SK-N-MC (cell line): ENCODE measurements around the gene TSSK3.

Source experiments
- DNase-seq: peaks from one replicate; pipeline ENCODE4 v3.0.0-alpha.2; 2011; ENCODE audit warnings: low read depth, low spot score
- H3K27ac ChIP-seq: fragments of 200-600 bp; sonication (generic); 2 replicates; pipeline ENCODE4 v1.5.1; 2016; ENCODE audit warnings: mixed run types
- H3K36me3 ChIP-seq: fragments of 200-600 bp; sonication (generic); 2 replicates; pipeline ENCODE4 v1.6.1; 2017; ENCODE audit warnings: antibody characterized with exemption, low read length, mixed read lengths; ENCODE audit not compliant: insufficient read depth
- H3K4me3 ChIP-seq: fragments of 200-600 bp; sonication (generic); 2 replicates; pipeline ENCODE4 v1.5.1; 2016
- H3K9ac ChIP-seq: fragments of 200-600 bp; sonication (generic); 2 replicates; pipeline ENCODE4 v1.8.0; 2017; ENCODE audit warnings: mixed run types, mixed read lengths; ENCODE audit not compliant: insufficient read length
- H3K9me3 ChIP-seq: fragments of 200-600 bp; sonication (generic); 2 replicates; pipeline ENCODE4 v1.6.1; 2017; ENCODE audit warnings: low read depth, mild to moderate bottlenecking, antibody characterized with exemption, low read length, moderate library complexity, mixed read lengths
- EZH2 ChIP-seq: fragments of 200-600 bp; sonication (generic); IDR thresholded peaks from one replicate; pipeline ENCODE4 v1.6.1; 2017; ENCODE audit warnings: antibody characterized with exemption
- FOXP2 ChIP-seq: optimal IDR thresholded peaks from 2 replicates; pipeline ENCODE3; 2011; ENCODE audit warnings: mild to moderate bottlenecking, moderate library complexity; ENCODE audit not compliant: insufficient read depth; ENCODE audit errors: extremely low read length, control extremely low read depth
- POLR2AphosphoS5 ChIP-seq: IDR thresholded peaks from 2 replicates; pipeline ENCODE4 v1.6.1; 2012; ENCODE audit warnings: mild to moderate bottlenecking, low read depth, low read length, borderline replicate concordance

TSSK3 gene

DNA sequence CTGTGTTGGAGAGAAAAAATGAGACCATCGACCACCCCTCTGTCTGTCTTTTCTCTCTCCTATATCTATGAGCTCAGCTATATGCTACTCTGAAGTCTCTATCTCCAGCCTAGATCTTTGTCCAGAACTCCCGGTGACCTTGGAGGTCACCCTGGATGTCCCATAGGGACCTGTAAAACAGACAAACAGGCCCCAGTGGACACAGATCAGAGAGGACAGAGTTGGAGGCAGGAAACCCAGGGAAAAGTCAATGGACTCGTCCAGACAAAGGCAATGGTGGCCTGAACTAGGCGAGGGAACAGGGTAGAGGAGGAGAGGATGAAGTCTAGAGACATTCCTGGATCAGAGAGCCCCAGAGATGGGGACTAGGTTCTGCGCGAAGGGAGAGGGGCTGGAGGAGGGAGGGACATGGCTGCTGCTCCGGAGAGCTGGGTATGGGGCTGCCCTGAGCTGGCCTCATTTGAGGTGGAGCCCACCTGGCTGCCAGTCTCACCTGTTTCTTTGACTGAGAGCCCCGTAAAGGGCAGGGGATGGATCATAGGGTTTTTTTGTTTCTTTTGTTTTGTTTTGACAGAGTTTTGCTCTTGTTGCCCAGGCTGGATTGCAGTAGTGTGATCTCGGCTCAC lies 15.7 kb upstream of the TSSK3 start:
- Histone ChIP-seq H3K36me3 (no peaks in the 10 kb centered on the region), H3K4me3 (no peak overlapping the region), H3K27ac (no peak overlapping the region), H3K9ac (no peak overlapping the region), H3K9me3 (peaks cover 3% of the 10 kb centered on the region; the same call in 1 of the 2 replicates)
- no peak for TF ChIP-seq EZH2
- no peak for TF ChIP-seq FOXP2
- no peak for DNase-seq

DNA sequence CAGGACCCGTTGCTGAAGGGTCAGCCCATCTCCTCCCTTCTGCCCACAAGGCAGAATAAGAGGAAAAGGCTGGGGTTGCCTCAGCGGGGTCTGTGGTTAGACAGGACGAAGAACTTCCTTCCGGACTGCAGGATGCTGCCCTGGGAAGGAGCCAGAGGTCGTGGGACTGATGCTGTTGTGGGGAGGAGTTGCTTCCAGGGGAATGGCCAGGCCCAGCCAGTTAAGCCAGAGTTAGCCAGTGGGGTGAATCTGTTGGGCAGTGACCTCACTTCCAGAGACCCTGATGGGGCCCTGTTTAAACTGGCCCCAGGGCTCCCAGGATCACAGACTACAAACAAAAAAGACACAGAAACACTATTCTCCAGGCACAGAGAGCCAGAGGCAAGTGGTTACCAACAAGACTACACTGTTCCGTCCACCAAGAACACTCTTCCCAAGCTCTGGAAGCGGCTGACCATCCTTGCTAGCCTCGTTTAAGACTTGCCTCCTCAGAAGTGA lies 13.1 kb upstream of the TSSK3 start:
- Histone ChIP-seq H3K27ac (no peak overlapping the region), H3K9ac (no peak overlapping the region), H3K36me3 (no peaks in the 10 kb centered on the region), H3K9me3 (peaks cover 3% of the 10 kb centered on the region; the same call in 1 of the 2 replicates), H3K4me3 (no peak overlapping the region)
- TF ChIP-seq POLR2AphosphoS5 (no peak), EZH2 (no peak), FOXP2 (no peak)
- no peak for DNase-seq

DNA sequence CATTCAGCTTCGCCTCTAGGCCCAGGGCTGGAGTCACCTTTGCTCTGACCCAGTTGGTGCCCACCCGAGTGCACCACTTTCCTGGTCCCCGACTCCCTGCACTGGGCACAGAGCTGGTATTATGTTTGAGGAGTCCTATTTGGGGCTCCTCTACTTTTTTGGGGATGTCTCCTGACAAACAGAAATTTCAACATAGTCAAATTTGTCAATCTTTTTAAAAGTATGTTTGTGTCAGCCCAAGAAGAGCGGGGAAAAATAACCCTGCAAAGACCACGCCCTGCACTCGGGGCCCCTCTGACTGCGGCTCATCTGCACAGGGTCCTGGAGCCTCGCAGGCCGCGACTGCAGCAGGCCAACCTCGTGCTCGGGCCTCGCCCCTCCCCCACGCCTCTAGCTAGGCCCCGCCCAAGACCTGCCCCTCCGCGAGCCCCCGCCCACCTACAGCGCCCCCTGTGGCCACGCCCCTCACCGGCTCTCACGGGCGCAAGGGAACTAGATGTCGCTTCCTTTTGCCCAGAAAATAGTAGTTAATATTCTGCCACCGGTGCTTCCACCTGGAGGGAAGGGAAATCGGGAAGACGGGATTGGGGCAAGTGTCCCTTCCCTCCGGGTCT lies 11.4 kb upstream of the TSSK3 start:
- H3K9ac ChIP-seq, result peak overlapping the region; percentile 66
- DNase-seq, result peak; percentile 26
- H3K9me3 ChIP-seq, result peaks cover 3% of the 10 kb centered on the region; the same call in 1 of the 2 replicates
- H3K4me3 ChIP-seq, result peak overlapping the region; percentile 95
- H3K36me3 ChIP-seq, result no peaks in the 10 kb centered on the region
- no peak for TF ChIP-seq FOXP2
- TF ChIP-seq POLR2AphosphoS5, result no peak
- no peak for TF ChIP-seq EZH2
- peak overlapping the region; percentile 93 for H3K27ac ChIP-seq

DNA sequence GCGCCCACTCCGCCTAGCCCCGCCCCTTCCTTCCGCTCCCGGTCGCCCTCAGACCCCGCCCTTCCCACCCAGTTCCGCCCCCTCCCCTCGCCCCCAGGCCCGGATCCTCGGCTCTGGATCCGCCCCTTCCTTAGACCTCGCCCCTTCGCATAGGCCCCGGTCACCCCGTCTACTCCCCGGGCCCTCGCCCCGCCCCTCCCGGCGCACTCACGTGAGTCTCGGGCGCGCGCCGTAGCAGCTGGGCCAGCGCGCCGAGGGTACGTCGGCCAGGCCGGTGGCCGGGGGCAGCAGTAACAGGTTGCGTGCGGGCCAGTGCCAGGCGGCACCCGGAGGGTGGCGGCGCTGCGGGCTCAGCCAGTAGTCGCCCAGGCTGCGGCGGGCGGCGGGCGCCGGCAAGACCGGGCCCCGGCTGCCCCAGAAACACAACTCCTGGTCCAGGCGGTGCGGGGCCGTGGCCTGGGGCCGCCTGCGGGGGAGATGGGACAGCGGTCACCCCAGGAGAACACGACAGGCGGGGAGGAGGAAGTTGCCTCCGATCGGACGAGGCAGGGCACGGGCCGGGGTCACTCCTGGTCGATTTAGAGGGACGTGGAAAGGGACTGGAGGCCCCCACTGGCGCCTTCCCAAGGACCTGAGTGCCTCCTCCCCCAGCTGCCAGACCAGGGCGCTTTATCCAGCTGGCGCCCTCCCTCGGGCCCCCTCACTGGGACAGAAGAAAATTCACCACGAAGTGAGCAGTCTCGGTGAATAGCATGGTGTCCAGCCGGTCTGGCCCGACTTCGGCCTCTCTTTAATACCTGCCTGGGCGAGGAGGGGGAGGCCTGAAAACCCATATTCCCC lies 10.7 kb upstream of the TSSK3 start:
- TF ChIP-seq FOXP2 (no peak), POLR2AphosphoS5 (peak; percentile 80), EZH2 (no peak)
- peak; percentile 28 for DNase-seq
- Histone ChIP-seq H3K9ac (peak overlapping the region; percentile 96), H3K9me3 (peaks cover 3% of the 10 kb centered on the region; the same call in 1 of the 2 replicates), H3K27ac (peak overlapping the region; percentile 93), H3K4me3 (peak overlapping the region; percentile 95), H3K36me3 (no peaks in the 10 kb centered on the region)

DNA sequence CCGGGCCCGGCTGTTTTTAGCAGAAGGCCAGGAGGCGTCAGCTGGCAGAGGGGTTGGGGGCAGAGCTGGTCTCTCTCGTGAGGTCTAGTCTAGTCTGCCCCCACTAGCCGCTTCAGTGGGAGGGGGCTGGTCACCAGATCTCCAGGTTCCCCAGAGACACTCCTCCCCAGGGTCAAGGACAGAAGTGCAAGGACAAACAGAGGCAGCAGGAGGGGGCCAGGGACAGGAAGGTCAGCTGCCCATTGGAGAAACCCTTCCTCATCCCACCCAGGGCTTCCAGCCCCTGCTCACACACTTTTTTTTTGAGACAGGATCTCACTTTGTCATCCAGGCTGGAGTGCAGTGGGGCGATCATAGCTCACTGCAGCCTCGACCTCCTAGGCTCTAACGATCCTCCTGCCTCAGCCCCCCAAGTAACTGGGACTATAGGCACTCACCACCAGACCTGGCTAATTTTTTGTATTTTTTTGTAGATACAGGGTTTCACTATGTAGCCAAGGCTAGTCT lies 10.0 kb upstream of the TSSK3 start:
- Histone ChIP-seq H3K9ac (peak overlapping the region; percentile 96), H3K27ac (peak overlapping the region; percentile 86; the same call in 1 of the 2 replicates), H3K9me3 (peaks cover 3% of the 10 kb centered on the region; the same call in 1 of the 2 replicates), H3K36me3 (no peaks in the 10 kb centered on the region), H3K4me3 (peak overlapping the region; percentile 95)
- DNase-seq, result no peak
- no peak for TF ChIP-seq EZH2
- no peak for TF ChIP-seq FOXP2
- no peak for TF ChIP-seq POLR2AphosphoS5

DNA sequence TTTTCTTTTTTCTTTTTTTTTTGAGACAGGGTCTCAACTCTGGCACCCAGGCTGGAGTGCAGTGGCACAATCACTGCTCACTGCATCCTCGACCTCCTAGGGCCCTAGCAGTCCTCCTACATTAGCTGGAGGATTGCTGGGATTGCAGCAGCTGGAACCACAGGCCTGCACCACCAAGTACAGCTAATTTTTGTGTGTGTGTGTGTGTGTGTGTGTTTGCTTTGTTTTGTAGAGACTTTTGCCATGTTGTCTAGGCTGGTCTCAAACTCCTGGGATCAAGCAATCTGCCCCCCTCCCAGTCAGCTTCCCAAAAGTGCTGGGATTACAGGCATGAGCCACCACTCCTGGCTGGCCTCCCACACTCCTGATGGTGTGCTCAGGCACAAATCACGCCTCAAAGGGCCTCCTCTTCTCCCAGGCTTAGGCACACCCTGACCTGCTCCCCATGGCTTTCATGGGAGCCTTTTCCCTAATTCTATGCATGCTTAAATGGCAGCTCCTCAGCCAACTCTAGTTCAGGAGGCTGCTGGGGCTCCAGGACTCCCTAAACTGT lies 9.4 kb upstream of the TSSK3 start:
- Histone ChIP-seq H3K9ac (no peak overlapping the region), H3K36me3 (no peaks in the 10 kb centered on the region), H3K4me3 (no peak overlapping the region), H3K27ac (no peak overlapping the region), H3K9me3 (peaks cover 3% of the 10 kb centered on the region; the same call in 1 of the 2 replicates)
- TF ChIP-seq EZH2 (no peak), FOXP2 (no peak), POLR2AphosphoS5 (no peak)
- no peak for DNase-seq

DNA sequence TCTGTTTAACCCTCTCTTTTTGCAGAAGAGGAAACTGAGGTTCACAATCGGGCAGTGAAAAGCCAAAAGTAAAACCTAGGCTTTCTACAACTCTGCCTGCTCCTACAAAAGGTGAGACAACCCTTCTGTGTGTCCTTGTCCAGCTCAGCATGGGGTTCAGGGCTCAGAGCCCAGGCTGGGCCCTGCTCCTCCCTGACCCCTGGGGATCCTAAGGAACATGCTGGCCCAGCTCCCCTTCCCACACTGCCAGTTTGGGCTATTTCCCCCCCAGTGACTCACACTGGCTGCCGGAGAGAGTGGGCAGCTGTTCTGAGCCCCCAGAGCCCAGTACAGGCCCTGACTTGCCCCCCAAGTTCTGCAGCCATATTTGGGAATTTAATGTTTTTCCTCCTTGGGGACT lies 8.9 kb upstream of the TSSK3 start:
- no peak for DNase-seq
- no peak overlapping the region for H3K9ac ChIP-seq

More for the DNA sequence above, 8.9 kb upstream of the TSSK3 start:
- Histone ChIP-seq H3K36me3 (no peaks in the 10 kb centered on the region), H3K27ac (no peak overlapping the region), H3K4me3 (no peak overlapping the region), H3K9me3 (peaks cover 3% of the 10 kb centered on the region; the same call in 1 of the 2 replicates)
- TF ChIP-seq POLR2AphosphoS5, result no peak
- TF ChIP-seq EZH2, result no peak
- TF ChIP-seq FOXP2, result no peak
